Activated naive CD8-positive, alpha-beta T cell treated with anti-CD3 and anti-CD28 coated beads, Interleukin-2, amount 50 U/mL, for 16 hours (primary cell): ENCODE results near the gene ZBTB4.
A peak's percentile ranks its signal among the peaks of the same experiment; 100 is the strongest.

Source experiments
- DNase-seq: peaks from one replicate; pipeline ENCODE4 v3.0.0-alpha.2; 2020; ENCODE audit warnings: low read depth, low spot score

Gene ZBTB4

DNA sequence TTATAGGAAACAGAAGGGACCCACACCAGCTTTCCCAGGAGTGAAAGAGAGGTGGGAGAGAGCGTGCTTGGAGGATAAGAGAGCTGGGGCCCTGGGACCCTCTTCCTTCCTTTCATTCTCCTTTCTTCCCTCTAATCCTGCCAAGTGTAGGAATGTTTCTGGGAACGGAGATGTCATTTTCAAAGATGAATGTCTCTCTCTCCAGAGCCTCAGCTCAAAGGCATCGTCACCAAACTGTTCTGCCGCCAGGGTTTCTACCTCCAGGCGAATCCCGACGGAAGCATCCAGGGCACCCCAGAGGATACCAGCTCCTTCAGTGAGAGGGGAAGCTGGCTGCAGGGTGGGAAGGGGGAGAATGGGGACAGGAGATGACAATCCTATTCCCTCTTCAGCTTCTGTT, 38.2 kb downstream of the ZBTB4 start:
- DNase-seq: no peak

GRCh38 chr17:7440834-7441195, 38.6 kb downstream of the ZBTB4 start:
- DNase-seq: no peak

GRCh38 chr17:7440113-7440833, 39.2 kb downstream of the ZBTB4 start:
- no peak for DNase-seq

DNA sequence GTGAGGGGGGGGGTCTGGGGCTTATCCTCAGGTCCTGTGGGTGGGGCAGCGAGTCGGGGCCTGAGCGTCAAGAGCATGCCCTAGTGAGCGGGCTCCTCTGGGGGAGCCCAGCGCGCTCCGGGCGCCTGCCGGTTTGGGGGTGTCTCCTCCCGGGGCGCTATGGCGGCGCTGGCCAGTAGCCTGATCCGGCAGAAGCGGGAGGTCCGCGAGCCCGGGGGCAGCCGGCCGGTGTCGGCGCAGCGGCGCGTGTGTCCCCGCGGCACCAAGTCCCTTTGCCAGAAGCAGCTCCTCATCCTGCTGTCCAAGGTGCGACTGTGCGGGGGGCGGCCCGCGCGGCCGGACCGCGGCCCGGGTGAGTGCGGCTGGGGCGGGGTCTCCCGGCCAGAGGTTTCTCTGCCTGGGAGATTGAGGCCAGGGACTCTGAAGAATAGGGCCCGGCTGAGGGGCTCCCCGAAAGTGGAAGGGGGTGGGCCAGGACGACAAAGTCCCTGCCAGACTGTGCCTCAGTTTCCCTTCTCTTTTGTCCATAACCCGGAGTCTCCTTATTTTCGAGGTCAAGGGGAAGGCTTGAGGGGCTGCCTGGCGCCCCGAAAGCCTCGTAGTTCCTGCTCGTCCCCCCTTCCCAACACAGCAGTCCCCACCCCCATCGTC, 39.8 kb downstream of the ZBTB4 start, which contains the start of gene FGF11:
Gene FGF11 (plus strand): TSS at position 51 of the 651 bp plus-strand sequence. CDS start 109 bp downstream, at position 160.
- DNase-seq: no peak

- DNase-seq: no peak
These were observed 40.6 kb downstream of the ZBTB4 start for GRCh38 chr17:7438656-7439460.

- DNase-seq: peak; percentile 16
These were observed 41.3 kb downstream of the ZBTB4 start for GRCh38 chr17:7437950-7438614.

GRCh38 chr17:7437369-7437863, 42.0 kb downstream of the ZBTB4 start:
- no peak for DNase-seq

DNA sequence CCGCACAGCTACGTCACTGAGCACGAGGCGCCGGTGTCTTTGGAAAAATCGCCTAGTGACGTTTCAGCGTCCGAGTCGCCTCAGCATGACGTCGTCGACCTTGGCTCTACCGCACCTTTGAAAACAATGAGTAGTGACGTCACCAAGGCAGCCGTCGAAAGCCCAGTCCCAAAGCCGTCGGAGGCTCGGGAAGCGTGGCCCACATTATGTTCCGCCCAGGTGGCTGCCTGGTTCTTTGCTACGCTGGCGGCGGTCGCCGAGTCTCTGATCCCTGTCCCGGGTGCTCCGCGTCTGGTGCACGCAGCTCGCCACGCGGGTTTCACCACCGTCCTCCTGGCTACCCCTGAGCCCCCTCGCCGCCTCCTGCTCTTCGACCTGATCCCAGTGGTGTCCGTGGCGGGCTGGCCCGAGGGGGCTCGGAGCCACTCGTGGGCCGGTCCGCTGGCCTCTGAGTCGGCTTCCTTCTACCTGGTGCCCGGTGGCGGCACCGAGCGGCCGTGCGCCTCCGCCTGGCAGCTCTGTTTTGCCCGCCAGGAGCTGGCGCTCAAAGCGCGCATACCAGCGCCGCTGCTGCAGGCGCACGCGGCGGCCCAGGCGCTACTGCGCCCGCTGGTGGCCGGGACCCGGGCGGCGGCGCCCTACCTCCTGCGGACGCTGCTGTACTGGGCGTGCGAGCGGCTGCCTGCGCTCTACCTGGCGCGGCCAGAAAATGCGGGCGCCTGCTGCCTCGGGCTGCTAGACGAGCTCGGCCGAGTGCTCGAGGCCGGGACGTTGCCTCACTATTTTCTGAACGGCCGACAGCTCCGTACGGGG, 42.7 kb downstream of the ZBTB4 start:
- DNase-seq: peak; percentile 63

DNA sequence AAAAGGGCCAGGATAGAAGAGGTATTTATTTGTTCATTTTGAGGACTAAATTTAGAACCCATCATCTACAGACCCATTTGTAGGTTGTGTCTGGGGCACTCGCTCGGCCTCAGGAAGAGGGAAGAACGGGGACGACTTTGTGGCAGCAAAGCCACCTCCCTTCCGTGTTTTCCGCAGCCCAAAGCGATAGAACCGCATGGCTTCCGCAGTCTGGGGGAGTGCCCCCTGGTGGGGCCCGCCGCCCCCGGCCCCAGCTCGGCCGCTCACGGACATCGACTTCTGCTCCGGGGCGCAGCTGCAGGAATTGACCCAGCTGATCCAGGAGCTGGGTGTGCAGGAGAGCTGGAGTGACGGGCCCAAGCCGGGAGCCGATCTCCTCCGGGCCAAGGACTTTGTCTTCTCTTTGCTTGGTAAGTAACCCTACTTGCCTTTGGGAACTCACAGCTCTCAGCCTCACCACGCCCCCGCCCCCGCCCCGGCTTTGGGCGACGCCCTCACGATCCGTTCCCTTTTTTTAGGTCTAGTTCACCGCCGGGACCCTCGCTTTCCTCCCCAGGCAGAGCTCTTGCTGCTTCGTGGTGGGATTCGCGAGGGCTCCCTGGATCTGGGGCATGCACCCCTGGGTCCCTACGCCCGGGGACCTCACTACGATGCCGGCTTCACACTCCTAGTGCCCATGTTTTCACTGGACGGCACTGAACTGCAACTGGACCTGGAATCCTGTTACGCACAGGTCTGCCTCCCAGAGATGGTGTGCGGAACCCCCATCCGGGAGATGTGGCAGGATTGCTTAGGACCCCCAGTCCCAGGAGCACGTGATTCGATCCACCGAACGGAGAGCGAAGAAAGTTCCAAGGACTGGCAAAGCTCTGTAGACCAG, 43.5 kb downstream of the ZBTB4 start:
- DNase-seq: no peak

DNA sequence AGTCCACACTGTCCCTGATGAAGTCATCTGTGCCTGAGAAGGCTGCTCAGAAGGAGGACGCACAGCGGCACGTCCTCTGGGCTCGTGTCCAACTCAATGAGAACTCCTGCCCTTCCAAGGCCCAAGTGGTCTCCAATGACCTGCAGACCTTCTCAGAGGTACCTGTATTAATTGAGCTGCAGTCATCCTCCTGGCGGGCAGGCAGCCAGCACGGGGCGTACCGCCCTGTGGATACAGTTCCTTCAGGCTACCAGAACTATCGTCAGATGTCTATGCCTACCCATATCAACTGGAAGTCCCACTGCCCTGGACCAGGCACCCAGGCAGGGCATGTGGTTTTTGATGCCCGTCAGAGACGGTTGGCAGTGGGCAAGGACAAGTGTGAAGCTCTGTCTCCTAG, 47.1 kb downstream of the ZBTB4 start:
- no peak for DNase-seq

DNA sequence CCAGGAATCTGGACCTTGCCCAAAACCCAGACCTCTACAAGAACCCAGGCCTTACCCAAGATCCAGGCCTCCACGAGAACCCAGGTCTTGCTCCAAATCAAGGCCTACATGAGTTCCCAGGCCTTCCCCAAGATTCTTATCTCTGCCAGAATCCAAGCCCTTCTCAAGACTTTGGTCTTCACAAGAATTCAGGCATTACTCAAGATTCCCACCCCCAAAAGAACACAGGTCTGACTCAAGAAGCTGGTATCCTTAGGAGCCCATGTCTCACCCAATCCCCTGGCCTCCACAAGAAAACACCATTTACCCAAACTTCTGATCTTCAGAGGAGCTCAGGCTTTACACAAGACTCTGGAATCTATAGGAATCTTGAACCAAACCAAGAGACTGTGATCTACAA, 48.2 kb downstream of the ZBTB4 start:
- DNase-seq: no peak

- no peak for DNase-seq
These were observed 49.7 kb downstream of the ZBTB4 start for GRCh38 chr17:7429722-7430121.

DNA sequence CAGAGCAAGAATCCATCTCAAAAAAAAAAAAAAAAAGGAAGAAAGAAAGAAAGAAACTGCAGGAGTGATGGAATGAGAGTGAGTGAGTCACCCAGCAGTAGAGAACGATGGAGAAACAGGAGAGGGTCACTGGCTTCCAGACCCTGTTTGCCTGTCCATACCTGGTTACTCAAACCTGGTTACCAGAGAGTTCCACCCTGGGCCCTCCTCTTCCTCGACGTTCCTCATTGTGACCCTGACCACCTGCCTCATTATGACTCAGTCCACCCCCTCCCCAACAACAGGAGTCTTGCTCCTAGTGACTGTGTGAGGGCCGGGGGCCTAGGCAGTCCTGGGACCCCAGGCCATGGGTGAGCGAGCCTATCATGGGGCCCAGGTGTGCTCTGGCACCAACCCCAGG, 50.9 kb downstream of the ZBTB4 start, which contains the start of gene SPEM3:
Gene SPEM3 (plus strand): TSS at position 301 of the 400 bp plus-strand sequence. CDS start 46 bp downstream, at position 347.
- no peak for DNase-seq

- DNase-seq: no peak
These were observed 51.9 kb downstream of the ZBTB4 start for GRCh38 chr17:7427549-7427948.

- no peak for DNase-seq
These were observed 52.4 kb downstream of the ZBTB4 start for GRCh38 chr17:7426896-7427489.

DNA sequence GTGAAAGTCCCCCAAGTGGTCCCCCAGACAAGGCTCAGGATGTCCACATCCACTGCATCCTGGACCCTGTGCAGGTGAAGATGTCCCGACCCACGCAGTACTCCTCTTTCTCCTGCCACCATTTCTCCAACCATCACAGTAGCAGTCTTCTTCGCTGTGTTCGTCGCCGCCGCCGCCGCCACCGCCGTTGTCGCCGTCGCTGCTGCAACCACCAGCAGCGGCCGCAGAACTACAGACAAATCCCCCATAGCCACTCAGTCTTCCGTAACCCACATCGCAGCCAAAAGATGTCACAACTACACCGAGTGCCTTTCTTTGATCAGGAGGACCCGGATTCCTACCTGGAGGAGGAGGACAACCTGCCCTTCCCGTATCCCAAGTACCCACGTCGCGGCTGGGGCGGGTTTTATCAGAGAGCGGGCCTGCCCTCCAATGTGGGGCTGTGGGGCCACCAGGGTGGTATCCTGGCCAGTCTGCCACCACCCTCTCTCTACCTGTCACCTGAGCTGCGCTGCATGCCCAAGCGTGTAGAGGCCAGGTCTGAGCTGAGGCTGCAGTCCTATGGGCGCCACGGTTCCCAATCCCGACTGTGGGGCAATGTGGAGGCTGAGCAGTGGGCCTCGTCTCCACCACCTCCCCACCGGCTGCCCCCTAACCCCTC, 53.1 kb downstream of the ZBTB4 start:
- DNase-seq: no peak

DNA sequence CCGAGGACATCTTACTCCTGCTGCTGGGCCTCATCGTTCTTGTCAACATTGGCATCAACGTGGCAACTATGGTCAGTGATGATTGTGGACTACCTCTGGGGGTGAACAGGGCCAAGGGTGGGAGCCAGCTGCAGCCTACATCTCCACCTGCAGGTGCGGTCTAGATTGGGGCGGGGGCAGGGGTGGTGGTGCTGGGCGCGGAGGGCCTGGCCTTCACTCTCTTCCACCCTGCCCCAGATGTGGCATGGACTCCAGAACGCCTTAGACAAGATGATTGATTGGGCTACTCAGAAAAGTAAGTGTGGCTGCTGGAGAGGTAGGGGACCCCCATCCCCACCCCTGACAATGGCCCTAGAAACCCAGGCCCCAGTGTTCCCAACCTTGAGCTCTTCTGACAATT, 53.7 kb downstream of the ZBTB4 start:
- no peak for DNase-seq

- DNase-seq: no peak
These were observed 54.1 kb downstream of the ZBTB4 start, which contains the start of gene SPEM2 for GRCh38 chr17:7425316-7425715. Gene SPEM2, plus strand, starts transcription at chr17:7425616. Its CDS starts 73 bp downstream, at chr17:7425689.

DNA sequence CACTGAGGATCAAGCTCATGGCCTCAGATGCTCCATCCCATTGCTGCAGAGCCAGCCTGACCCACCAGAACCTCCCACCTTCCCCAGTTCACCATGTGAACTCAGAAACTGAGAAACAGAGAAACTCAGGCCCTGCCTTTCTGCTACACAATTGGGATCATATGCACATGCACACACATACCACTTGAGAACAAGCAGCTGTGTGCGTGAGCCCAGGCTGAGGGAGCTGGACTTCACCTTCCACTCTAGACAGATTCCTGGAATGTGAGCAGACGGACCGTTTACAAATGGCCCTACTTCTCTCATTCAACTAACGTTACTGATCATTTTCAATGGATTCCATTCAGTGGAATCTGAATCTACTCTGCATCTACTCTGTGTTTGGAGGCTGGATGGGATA, 55.8 kb downstream of the ZBTB4 start:
- DNase-seq: no peak
